ENCODE results near the gene IL1RN.

IL1RN gene

GRCh38 chr2:113103277-113103676 lies 24.1 kb upstream of the IL1RN start:
- in situ Hi-C loops (cut with MboI; ENCODE audit: low sequenced_read_pairs): no loop called here

- in situ Hi-C loops (cut with MboI; ENCODE audit: low sequenced_read_pairs): no loop called here
Measured at GRCh38 chr2:113104054-113104611, 23.3 kb upstream of the IL1RN start.

GRCh38 chr2:113105047-113105785 lies 22.2 kb upstream of the IL1RN start:
- in situ Hi-C loops (cut with MboI; ENCODE audit: low sequenced_read_pairs): no loop called here

- in situ Hi-C loops (cut with MboI; ENCODE audit: low sequenced_read_pairs): no loop called here
Measured at GRCh38 chr2:113111121-113111520, 16.3 kb upstream of the IL1RN start.

- in situ Hi-C loops (cut with MboI; ENCODE audit: low sequenced_read_pairs): no loop called here
Measured at GRCh38 chr2:113111823-113112287, 15.5 kb upstream of the IL1RN start.

- in situ Hi-C loops (cut with MboI; ENCODE audit: low sequenced_read_pairs): no loop called here
Measured at GRCh38 chr2:113112441-113112840, 15.0 kb upstream of the IL1RN start.

- in situ Hi-C loops (cut with MboI; ENCODE audit: low sequenced_read_pairs): no loop called here
Measured at GRCh38 chr2:113112871-113113270, 14.5 kb upstream of the IL1RN start.

- in situ Hi-C loops (cut with MboI; ENCODE audit: low sequenced_read_pairs): no loop called here
Measured at GRCh38 chr2:113113807-113114206, 13.6 kb upstream of the IL1RN start.

GRCh38 chr2:113114224-113114945 lies 13.0 kb upstream of the IL1RN start:
- in situ Hi-C loops (cut with MboI; ENCODE audit: low sequenced_read_pairs): no loop called here

- in situ Hi-C loops (cut with MboI; ENCODE audit: low sequenced_read_pairs): no loop called here
Measured at GRCh38 chr2:113114996-113115395, 12.4 kb upstream of the IL1RN start.

- in situ Hi-C loops (cut with MboI; ENCODE audit: low sequenced_read_pairs): no loop called here
Measured at GRCh38 chr2:113116100-113116958, 11.1 kb upstream of the IL1RN start.

GRCh38 chr2:113117541-113118262 lies 9.7 kb upstream of the IL1RN start:
- in situ Hi-C loops (cut with MboI; ENCODE audit: low sequenced_read_pairs): no loop called here

- in situ Hi-C loops (cut with MboI; ENCODE audit: low sequenced_read_pairs): no loop called here
Measured at GRCh38 chr2:113118263-113118657, 9.1 kb upstream of the IL1RN start.

GRCh38 chr2:113119111-113119510 lies 8.3 kb upstream of the IL1RN start:
- in situ Hi-C loops (cut with MboI; ENCODE audit: low sequenced_read_pairs): no loop called here

GRCh38 chr2:113120861-113121260 lies 6.5 kb upstream of the IL1RN start:
- in situ Hi-C loops (cut with MboI; ENCODE audit: low sequenced_read_pairs): no loop called here

- in situ Hi-C loops (cut with MboI; ENCODE audit: low sequenced_read_pairs): no loop called here
Measured at GRCh38 chr2:113122364-113122763, 5.0 kb upstream of the IL1RN start.

GRCh38 chr2:113123726-113124125 lies 3.7 kb upstream of the IL1RN start:
- in situ Hi-C loops (cut with MboI; ENCODE audit: low sequenced_read_pairs): no loop called here

- in situ Hi-C loops (cut with MboI; ENCODE audit: low sequenced_read_pairs): no loop called here
Measured at GRCh38 chr2:113124181-113124961, 3.0 kb upstream of the IL1RN start.

- in situ Hi-C loops (cut with MboI; ENCODE audit: low sequenced_read_pairs): no loop called here
Measured at GRCh38 chr2:113124984-113125855, 2.2 kb upstream of the IL1RN start.

Data from hTERT RPE-1 (cell line).